PC-9 (cell line): ENCODE data around the gene C17orf100. TPM values are rescaled to one million over a fixed set of nuclear protein-coding genes. Genes with fewer than 3 reads are reported as not detected.

ENCODE experiments used
- BruUV-seq: library from RNA; stranded (reverse); fragments of 400-500 nt; replicated peaks from 2 replicates; lab custom pipeline; 2021; lab: Mats Ljungman, UMichigan
- CTCF ChIA-PET: fragments of 300-600 bp; sonication (Branson Sonifier 250); formaldehyde crosslinking; loops from one replicate; lab custom pipeline; 2022; ENCODE audit warnings: antibody characterized with exemption; lab: Charles Lee
- POLR2A ChIA-PET: fragments of 300-600 bp; sonication (Branson Sonifier 250); formaldehyde crosslinking; loops from one replicate; lab custom pipeline; 2022; ENCODE audit warnings: antibody characterized with exemption; ENCODE audit not compliant: unreplicated experiment; lab: Charles Lee
- DNase-seq, 2 experiments: peaks; one replicate each; pipeline versions ENCODE4 v3.0.0 to v3.0.0-alpha.2; 2015 to 2022; ENCODE audit warnings: mixed read lengths in 1 of 2
- H2AFZ ChIP-seq: fragments of 200-600 bp; sonication (generic); 2 replicates; pipeline ENCODE4 v1.8.1; 2017; ENCODE audit warnings: antibody characterized with exemption
- H3F3A ChIP-seq: fragments of 200-600 bp; sonication (generic); 2 replicates; pipeline ENCODE4 v1.8.1; 2017; ENCODE audit warnings: antibody characterized with exemption, mild to moderate bottlenecking, low read depth; ENCODE audit not compliant: insufficient read depth
- H3K27ac ChIP-seq: fragments of 200-600 bp; sonication (generic); 2 replicates; pipeline ENCODE4 v1.6.1; 2016; ENCODE audit warnings: mixed run types
- H3K27me3 ChIP-seq: fragments of 200-600 bp; sonication (generic); 2 replicates; pipeline ENCODE4 v1.6.1; 2016; ENCODE audit warnings: low read depth, mixed run types; ENCODE audit not compliant: insufficient read depth
- H3K36me3 ChIP-seq: fragments of 200-600 bp; sonication (generic); 2 replicates; pipeline ENCODE4 v1.6.1; 2016; ENCODE audit warnings: low read depth, mixed run types
- H3K4me1 ChIP-seq: fragments of 200-600 bp; sonication (generic); replicated peaks from 2 replicates; pipeline ENCODE4 v1.6.1; 2016; ENCODE audit warnings: mixed run types; ENCODE audit not compliant: insufficient read depth
- H3K4me2 ChIP-seq: fragments of 200-600 bp; sonication (generic); 2 replicates; pipeline ENCODE4 v1.6.1; 2017; ENCODE audit warnings: mixed run types
- H3K4me3 ChIP-seq: fragments of 200-600 bp; sonication (generic); 2 replicates; pipeline ENCODE4 v1.6.1; 2016; ENCODE audit warnings: mixed run types
- H3K79me2 ChIP-seq: fragments of 200-600 bp; sonication (generic); 2 replicates; pipeline ENCODE4 v1.6.1; 2017; ENCODE audit warnings: low read depth, mixed run types
- H3K9me2 ChIP-seq: fragments of 200-600 bp; sonication (generic); 2 replicates; pipeline ENCODE4 v1.8.1; 2017; ENCODE audit warnings: mild to moderate bottlenecking; ENCODE audit not compliant: insufficient read depth
- H3K9me3 ChIP-seq: fragments of 200-600 bp; sonication (generic); 2 replicates; pipeline ENCODE4 v1.8.1; 2016; ENCODE audit warnings: low read depth; ENCODE audit not compliant: insufficient read depth
- H4K20me1 ChIP-seq: fragments of 200-600 bp; sonication (generic); 2 replicates; pipeline ENCODE4 v1.8.1; 2017; ENCODE audit not compliant: insufficient read depth
- CTCF ChIP-seq: fragments of 200-600 bp; sonication (generic); conservative IDR thresholded peaks from 2 replicates; pipeline ENCODE4 v1.6.1; 2017; ENCODE audit warnings: mixed run types, antibody characterized with exemption, mild to moderate bottlenecking, moderate library complexity
- EZH2 ChIP-seq: fragments of 200-600 bp; sonication (generic); IDR thresholded peaks from 2 replicates; pipeline ENCODE4 v1.8.0; 2017; ENCODE audit warnings: antibody characterized with exemption, low read depth
- intact Hi-C: fragments of 100-400 bp; cut with micrococcal nuclease; formaldehyde crosslinking; loops from one replicate; pipeline ENCODE4 v1.10.0; 2022; ENCODE audit not compliant: unreplicated experiment
- total RNA-seq: library from RNA; stranded (reverse); gene quantifications from 2 replicates; pipeline ENCODE4 v1.2.3, GENCODE V29; 2021

Gene C17orf100
- total RNA-seq, 1 experiment from 2014 or later: 4.4 TPM

DNA sequence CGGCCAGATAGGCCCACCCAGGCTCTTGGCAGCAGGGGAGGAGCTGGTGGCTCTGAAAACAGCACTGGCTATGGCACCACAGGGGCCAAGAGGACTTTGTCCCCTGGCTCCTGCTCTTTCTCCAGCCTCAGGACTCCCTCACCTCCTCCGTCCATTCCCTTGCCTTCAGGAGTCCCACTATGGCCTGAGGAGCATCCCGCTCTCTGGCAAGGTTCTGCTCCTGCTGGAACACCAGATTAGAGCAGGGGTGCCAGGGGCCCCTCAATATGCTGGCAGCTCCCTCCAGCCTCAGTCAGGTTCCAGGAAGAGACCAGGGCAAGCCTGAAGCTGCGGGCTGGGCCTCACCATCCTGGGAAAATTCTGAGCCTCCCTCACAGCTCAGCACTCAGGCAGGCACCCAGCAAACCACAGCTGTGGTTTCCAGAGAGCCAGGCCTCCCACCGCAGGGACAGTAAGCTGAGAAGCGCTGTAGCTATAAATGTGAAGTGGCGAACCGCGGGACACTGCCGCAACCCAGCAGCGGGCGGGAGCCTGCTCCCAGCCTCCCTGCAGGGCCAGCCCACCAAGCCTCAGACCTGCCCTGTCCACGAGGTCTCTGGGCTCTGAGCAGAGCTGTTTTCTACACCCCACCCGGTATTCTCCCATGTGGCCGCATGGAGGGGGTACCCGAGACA lies 25.7 kb downstream of the C17orf100 start:
- Histone ChIP-seq H3K4me1 (no peaks in the 10 kb centered on the region), H3K9me3 (no peaks in the 10 kb centered on the region), H3K4me2 (no peak overlapping the region), H2AFZ (no peak overlapping the region), H3F3A (no peaks in the 10 kb centered on the region), H3K36me3 (no peaks in the 10 kb centered on the region), H3K79me2 (no peaks in the 10 kb centered on the region), H4K20me1 (no peaks in the 10 kb centered on the region), H3K27me3 (no peaks in the 10 kb centered on the region), H3K9me2 (no peaks in the 10 kb centered on the region), H3K4me3 (no peak overlapping the region), H3K27ac (no peak overlapping the region)
- POLR2A ChIA-PET: no interaction called here
- no peak for DNase-seq
- CTCF ChIA-PET: no interaction called here
- BruUV-seq: no TSS peak
- intact Hi-C loops: no loop called here
- TF ChIP-seq CTCF (no peak), EZH2 (no peak)

DNA sequence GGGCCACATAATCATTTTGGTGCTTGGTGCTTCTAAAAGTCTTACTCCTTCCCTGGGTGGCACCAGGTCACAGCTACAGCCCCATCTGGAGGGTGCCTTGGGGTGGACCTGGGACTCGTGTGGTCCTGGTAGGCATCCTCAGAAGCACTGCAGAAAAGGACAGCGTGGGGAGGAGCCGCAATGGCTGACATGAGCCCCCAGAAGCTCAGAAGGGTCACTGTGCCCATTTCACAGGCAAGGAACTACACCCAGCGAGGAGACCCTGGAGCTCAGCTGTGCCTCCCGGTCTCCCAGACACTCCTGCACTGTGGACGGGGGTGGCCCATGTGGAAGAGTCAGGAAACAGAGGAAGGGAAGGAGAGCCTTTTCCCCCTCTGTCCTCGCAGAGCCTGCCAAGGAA lies 26.4 kb downstream of the C17orf100 start:
- DNase-seq: no peak
- POLR2A ChIA-PET: no interaction called here
- no peaks in the 10 kb centered on the region for H3K9me2 ChIP-seq
- no peaks in the 10 kb centered on the region for H3K27me3 ChIP-seq
- H3K79me2 ChIP-seq: no peaks in the 10 kb centered on the region
- H3F3A ChIP-seq: no peaks in the 10 kb centered on the region
- TF ChIP-seq EZH2 (no peak), CTCF (no peak)
- no peak overlapping the region for H3K27ac ChIP-seq
- no peak overlapping the region for H3K4me2 ChIP-seq
- no peak overlapping the region for H2AFZ ChIP-seq
- BruUV-seq: no TSS peak
- H3K4me3 ChIP-seq: no peak overlapping the region
- intact Hi-C loops: no loop called here
- H3K36me3 ChIP-seq: no peaks in the 10 kb centered on the region
- CTCF ChIA-PET: no interaction called here
- H4K20me1 ChIP-seq: no peaks in the 10 kb centered on the region
- no peaks in the 10 kb centered on the region for H3K4me1 ChIP-seq
- H3K9me3 ChIP-seq: no peaks in the 10 kb centered on the region

DNA sequence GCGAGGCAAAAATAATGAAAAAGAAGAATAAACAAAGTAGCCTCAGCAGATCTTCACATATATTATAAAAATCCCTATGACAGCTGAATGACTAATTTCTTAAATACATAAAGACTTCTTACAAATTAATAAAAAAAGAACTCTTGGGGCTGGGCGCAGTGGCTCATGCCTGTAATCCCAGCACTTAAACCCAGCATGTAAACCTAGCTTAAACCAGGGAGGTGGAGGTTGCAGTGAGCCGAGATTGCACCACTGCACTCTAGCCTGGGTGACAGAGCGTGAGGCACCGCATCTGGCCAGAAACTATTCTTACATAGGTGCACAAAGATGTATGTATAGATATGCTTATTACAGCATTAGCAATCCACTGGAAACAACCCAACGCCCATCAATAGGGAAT lies 27.7 kb downstream of the C17orf100 start:
- no peaks in the 10 kb centered on the region for H3K4me1 ChIP-seq
- H3F3A ChIP-seq: no peaks in the 10 kb centered on the region
- H3K27me3 ChIP-seq: no peaks in the 10 kb centered on the region
- no peak overlapping the region for H3K27ac ChIP-seq
- H3K36me3 ChIP-seq: no peaks in the 10 kb centered on the region
- H3K9me2 ChIP-seq: no peaks in the 10 kb centered on the region
- no peak overlapping the region for H2AFZ ChIP-seq
- DNase-seq: no peak
- intact Hi-C loops: no loop called here
- ChIA-PET CTCF (no interaction called here), POLR2A (interaction anchor here (0.7 kb wide), 1 partner anchor 163 kb away, joined by 15 read pairs; no protein-coding TSS in a partner anchor)
- H3K79me2 ChIP-seq: no peaks in the 10 kb centered on the region
- no peak for TF ChIP-seq EZH2
- TF ChIP-seq CTCF: no peak
- no peaks in the 10 kb centered on the region for H3K9me3 ChIP-seq
- H3K4me3 ChIP-seq: no peak overlapping the region
- H3K4me2 ChIP-seq: no peak overlapping the region
- no TSS peak for BruUV-seq
- H4K20me1 ChIP-seq: no peaks in the 10 kb centered on the region
